SK-N-MC (cell line): ENCODE data around the gene PSMB2.

Source experiments
- EZH2 ChIP-seq: fragments of 200-600 bp; sonication (generic); IDR thresholded peaks from one replicate; pipeline ENCODE4 v1.6.1; 2017; ENCODE audit warnings: antibody characterized with exemption
- FOXP2 ChIP-seq: optimal IDR thresholded peaks from 2 replicates; pipeline ENCODE3; 2011; ENCODE audit warnings: mild to moderate bottlenecking, moderate library complexity; ENCODE audit not compliant: insufficient read depth; ENCODE audit errors: extremely low read length, control extremely low read depth
- POLR2AphosphoS5 ChIP-seq: IDR thresholded peaks from 2 replicates; pipeline ENCODE4 v1.6.1; 2012; ENCODE audit warnings: mild to moderate bottlenecking, low read depth, low read length, borderline replicate concordance

GRCh38 chr1:35561972-35562680, 79.2 kb downstream of the PSMB2 start:
- TF ChIP-seq POLR2AphosphoS5 (no peak), EZH2 (no peak), FOXP2 (no peak)
